GM10266 (cell line): ENCODE results near the gene KNG1.
A peak's percentile ranks its signal among the peaks of the same experiment; 100 is the strongest.

Experiments used
- DNase-seq: peaks from one replicate; pipeline ENCODE4 v3.0.0; 2012; ENCODE audit errors: extremely low spot score
- TF ChIP-seq, protein P1 (sequence below): IDR thresholded peaks from 2 replicates; pipeline ENCODE4 v1.5.1; 2012; ENCODE audit warnings: mild to moderate bottlenecking, low read depth; ENCODE audit not compliant: control insufficient read depth, insufficient read depth; ENCODE audit errors: missing control alignments

Gene KNG1

GRCh38 chr3:186743666-186744065 is 26.5 kb downstream of the KNG1 start:
- DNase-seq: no peak
- TF ChIP-seq, protein P1, sequence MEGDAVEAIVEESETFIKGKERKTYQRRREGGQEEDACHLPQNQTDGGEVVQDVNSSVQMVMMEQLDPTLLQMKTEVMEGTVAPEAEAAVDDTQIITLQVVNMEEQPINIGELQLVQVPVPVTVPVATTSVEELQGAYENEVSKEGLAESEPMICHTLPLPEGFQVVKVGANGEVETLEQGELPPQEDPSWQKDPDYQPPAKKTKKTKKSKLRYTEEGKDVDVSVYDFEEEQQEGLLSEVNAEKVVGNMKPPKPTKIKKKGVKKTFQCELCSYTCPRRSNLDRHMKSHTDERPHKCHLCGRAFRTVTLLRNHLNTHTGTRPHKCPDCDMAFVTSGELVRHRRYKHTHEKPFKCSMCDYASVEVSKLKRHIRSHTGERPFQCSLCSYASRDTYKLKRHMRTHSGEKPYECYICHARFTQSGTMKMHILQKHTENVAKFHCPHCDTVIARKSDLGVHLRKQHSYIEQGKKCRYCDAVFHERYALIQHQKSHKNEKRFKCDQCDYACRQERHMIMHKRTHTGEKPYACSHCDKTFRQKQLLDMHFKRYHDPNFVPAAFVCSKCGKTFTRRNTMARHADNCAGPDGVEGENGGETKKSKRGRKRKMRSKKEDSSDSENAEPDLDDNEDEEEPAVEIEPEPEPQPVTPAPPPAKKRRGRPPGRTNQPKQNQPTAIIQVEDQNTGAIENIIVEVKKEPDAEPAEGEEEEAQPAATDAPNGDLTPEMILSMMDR: no peak

DNA sequence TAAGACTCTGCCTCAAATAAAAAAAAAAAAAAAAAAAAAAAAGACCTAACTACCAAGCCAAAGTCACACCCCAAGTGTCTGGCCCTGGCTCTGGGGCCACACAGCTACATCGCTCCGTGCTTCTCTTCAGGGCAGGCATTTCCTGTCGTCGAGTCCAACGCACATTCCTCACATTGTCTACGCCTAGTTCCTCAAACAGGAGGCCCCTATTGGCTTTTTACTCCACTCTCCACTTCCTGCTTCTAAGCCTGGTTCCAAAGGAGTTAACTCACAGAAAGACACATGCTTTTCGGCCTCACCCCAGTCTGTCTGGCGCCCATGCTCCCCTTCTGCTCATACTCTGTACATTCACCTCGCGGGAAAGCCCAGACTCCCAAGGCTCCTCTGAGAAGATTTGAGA is 28.8 kb downstream of the KNG1 start:
- TF ChIP-seq, protein P1: no peak
- peak; percentile 40 for DNase-seq

- no peak for DNase-seq
These were observed 33.2 kb downstream of the KNG1 start for GRCh38 chr3:186750316-186750715.

GRCh38 chr3:186751480-186751879 is 34.3 kb downstream of the KNG1 start:
- TF ChIP-seq, protein P1: no peak
- no peak for DNase-seq

More at GRCh38 chr3:186750316-186750715, 33.2 kb downstream of the KNG1 start:
- TF ChIP-seq, protein P1: no peak

DNA sequence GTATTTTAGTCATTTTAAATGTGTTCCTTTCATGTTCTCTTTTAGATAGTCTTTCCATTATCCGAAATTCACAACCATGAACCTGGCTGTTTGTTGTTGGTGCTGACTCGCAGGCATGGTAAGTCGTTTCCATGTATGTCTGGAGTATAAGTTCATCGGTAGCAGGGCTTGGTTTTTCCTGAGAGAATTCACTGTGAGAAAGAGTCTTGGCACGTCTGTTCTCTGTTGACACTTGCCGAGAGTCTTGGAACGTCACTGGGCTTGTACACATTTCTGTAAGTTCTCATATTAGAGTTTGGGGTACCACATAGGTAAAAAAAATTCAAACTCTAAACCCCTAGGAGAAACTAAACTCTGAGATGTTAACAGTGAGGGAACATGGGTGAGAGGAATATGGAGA is 36.8 kb downstream of the KNG1 start:
- no peak for DNase-seq
- TF ChIP-seq, protein P1: no peak

DNA sequence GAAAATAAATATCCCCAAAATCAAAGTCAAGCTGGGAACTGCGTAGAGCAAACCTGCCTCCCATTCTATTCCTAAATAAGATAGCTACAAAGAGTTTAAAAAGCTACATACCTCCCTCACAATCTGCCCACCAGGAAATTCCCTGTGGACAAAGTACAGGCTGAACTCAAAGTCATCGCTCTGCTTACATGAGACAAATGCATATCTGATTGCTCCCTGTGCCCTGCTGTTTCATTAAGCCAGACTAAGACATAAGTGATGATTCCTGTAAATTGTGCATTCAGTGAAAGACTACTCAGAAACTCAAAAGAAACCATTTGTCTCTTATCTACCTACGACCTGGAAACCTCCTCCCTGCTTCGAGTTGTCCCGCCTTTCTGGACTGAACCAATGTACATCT is 37.7 kb downstream of the KNG1 start:
- no peak for DNase-seq
- TF ChIP-seq, protein P1: no peak

DNA sequence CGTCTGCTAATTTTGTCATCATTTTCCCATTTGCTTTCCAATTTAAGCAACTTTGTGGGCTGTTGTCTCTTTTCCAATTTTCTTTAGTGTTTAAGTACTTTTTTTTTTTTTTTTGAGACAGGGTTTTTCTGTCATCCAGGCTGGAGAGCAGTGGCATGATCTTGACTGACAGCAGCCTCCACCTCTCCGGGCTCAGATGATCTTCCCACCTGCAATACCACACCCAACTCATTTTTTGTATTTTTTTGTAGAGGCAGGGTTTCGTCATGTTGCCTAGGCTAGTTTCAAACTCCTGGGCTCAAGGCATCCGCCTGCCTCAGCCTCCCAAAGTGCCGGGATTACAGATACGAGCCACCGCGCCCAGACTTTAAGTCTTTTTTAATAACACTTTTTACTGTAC is 40.1 kb downstream of the KNG1 start:
- TF ChIP-seq, protein P1: no peak
- no peak for DNase-seq
